ENCODE measurements around the gene DYDC2.

DNA sequence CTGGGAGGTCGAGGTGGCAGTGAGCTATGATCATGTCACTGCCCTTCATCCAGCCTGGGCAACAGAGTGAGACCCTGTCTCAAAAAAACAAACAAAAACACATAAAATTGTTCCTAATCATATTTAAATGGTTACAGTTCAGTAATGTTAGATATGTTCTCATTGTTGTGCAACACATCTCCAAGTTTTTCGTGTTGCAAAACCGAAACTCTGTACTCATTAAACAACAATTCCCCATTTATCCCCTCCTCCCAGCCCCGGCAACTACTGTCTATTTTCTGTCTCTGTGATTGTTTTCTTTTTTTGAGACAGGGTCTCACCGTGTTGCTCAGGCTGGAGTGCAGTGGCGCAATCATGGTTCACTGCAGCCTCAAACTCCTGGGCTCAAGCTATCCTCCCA, 35.7 kb downstream of the DYDC2 start:
- TF ChIP-seq, protein P1, sequence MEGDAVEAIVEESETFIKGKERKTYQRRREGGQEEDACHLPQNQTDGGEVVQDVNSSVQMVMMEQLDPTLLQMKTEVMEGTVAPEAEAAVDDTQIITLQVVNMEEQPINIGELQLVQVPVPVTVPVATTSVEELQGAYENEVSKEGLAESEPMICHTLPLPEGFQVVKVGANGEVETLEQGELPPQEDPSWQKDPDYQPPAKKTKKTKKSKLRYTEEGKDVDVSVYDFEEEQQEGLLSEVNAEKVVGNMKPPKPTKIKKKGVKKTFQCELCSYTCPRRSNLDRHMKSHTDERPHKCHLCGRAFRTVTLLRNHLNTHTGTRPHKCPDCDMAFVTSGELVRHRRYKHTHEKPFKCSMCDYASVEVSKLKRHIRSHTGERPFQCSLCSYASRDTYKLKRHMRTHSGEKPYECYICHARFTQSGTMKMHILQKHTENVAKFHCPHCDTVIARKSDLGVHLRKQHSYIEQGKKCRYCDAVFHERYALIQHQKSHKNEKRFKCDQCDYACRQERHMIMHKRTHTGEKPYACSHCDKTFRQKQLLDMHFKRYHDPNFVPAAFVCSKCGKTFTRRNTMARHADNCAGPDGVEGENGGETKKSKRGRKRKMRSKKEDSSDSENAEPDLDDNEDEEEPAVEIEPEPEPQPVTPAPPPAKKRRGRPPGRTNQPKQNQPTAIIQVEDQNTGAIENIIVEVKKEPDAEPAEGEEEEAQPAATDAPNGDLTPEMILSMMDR (IDR thresholded peaks at IDR 0.05), result no peak
- TF ChIP-seq ZNF671 (CRISPR knock-in tag; IDR thresholded peaks at IDR 0.05) (no peak), ETV6 (CRISPR knock-in tag; IDR thresholded peaks at IDR 0.05) (no peak), TCF7 (CRISPR knock-in tag; IDR thresholded peaks at IDR 0.05; ENCODE audit: low read depth) (no peak), NR2C2 (CRISPR knock-in tag; IDR thresholded peaks at IDR 0.05) (no peak), ZNF423 (CRISPR knock-in tag; IDR thresholded peaks at IDR 0.05) (no peak), FOXP1 (CRISPR knock-in tag; IDR thresholded peaks at IDR 0.05; ENCODE audit: borderline replicate concordance) (no peak)
- TF ChIP-seq, protein P2, sequence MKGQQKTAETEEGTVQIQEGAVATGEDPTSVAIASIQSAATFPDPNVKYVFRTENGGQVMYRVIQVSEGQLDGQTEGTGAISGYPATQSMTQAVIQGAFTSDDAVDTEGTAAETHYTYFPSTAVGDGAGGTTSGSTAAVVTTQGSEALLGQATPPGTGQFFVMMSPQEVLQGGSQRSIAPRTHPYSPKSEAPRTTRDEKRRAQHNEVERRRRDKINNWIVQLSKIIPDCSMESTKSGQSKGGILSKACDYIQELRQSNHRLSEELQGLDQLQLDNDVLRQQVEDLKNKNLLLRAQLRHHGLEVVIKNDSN (CRISPR knock-in tag; IDR thresholded peaks at IDR 0.05), result no peak
- TF ChIP-seq, protein P3, sequence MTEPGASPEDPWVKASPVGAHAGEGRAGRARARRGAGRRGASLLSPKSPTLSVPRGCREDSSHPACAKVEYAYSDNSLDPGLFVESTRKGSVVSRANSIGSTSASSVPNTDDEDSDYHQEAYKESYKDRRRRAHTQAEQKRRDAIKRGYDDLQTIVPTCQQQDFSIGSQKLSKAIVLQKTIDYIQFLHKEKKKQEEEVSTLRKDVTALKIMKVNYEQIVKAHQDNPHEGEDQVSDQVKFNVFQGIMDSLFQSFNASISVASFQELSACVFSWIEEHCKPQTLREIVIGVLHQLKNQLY (CRISPR knock-in tag; IDR thresholded peaks at IDR 0.05), result no peak
- TF ChIP-seq, protein P4, sequence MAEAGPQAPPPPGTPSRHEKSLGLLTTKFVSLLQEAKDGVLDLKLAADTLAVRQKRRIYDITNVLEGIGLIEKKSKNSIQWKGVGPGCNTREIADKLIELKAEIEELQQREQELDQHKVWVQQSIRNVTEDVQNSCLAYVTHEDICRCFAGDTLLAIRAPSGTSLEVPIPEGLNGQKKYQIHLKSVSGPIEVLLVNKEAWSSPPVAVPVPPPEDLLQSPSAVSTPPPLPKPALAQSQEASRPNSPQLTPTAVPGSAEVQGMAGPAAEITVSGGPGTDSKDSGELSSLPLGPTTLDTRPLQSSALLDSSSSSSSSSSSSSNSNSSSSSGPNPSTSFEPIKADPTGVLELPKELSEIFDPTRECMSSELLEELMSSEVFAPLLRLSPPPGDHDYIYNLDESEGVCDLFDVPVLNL (CRISPR knock-in tag; IDR thresholded peaks at IDR 0.05; ENCODE audit: borderline replicate concordance, low read depth), result no peak
